Thymus (tissue), 11 donors: ENCODE data around the gene ABL1. TPM values are rescaled to one million over a fixed set of nuclear protein-coding genes. Genes with fewer than 3 reads are reported as not detected.
"Not testable (repeated sequence)": the region's sequence is repeated elsewhere in the genome, so short reads cannot be mapped to it uniquely, and the experiment has no call there.

ENCODE experiments used
- DNase-seq, 9 donors: peaks; one replicate each; pipeline ENCODE4 v3.0.0-alpha.2; 2013; ENCODE audit warnings: low spot score in 9 of 9, low read depth in 6 of 9, missing footprints in 1 of 9
- H3K27ac ChIP-seq, 2 donors: one replicate each; pipeline ENCODE4 v1.5.1; 2013; ENCODE audit warnings: control low read depth in 1 of 2, low read depth in 1 of 2, low read length in 1 of 2, mild to moderate bottlenecking in 1 of 2, moderate library complexity in 1 of 2
- H3K27me3 ChIP-seq, 2 donors: one replicate each; pipeline ENCODE4 v1.5.1; 2013; ENCODE audit warnings: low read length in 1 of 2; ENCODE audit not compliant: control insufficient read depth in 2 of 2, insufficient read depth in 1 of 2
- H3K36me3 ChIP-seq, 2 donors: one replicate each; pipeline ENCODE4 v1.5.1; 2013; ENCODE audit warnings: low read length in 1 of 2, mild to moderate bottlenecking in 1 of 2, moderate library complexity in 1 of 2; ENCODE audit not compliant: control insufficient read depth in 2 of 2, insufficient read depth in 2 of 2
- H3K4me1 ChIP-seq, 2 donors: one replicate each; pipeline ENCODE4 v1.5.1; 2013; ENCODE audit warnings: low read length in 2 of 2; ENCODE audit not compliant: control insufficient read depth in 2 of 2, insufficient read depth in 2 of 2
- H3K4me3 ChIP-seq, 2 donors: one replicate each; pipeline ENCODE4 v1.5.1; 2013; ENCODE audit warnings: low read length in 2 of 2, control low read depth in 1 of 2, mild to moderate bottlenecking in 1 of 2
- H3K9me3 ChIP-seq, 2 donors: one replicate each; pipeline ENCODE4 v1.5.1; 2013; ENCODE audit warnings: low read length in 1 of 2, mild to moderate bottlenecking in 1 of 2; ENCODE audit not compliant: control insufficient read depth in 2 of 2, insufficient read depth in 1 of 2
- WGBS: extraction: QIAGEN DNeasy Blood & Tissue Kit; methylation state at CpG from one replicate; pipeline ENCODE4 v1.1.7; 2013; 5-methylcytosine and 5-hydroxymethylcytosine counted together
- polyA plus RNA-seq: library from polyadenylated mRNA; stranded (reverse); fragments of 200-250 nt; gene quantifications from one replicate; pipeline ENCODE4 v1.2.3, GENCODE V29; 2013
- total RNA-seq: library from RNA; stranded (reverse); fragments of 120-200 nt; gene quantifications from one replicate; pipeline ENCODE4 v1.2.4, GENCODE V29; 2013
- donor health status: healthy.

ABL1 gene
- total and polyA plus RNA-seq, 2 donors = 9.5 to 21.1 TPM

DNA sequence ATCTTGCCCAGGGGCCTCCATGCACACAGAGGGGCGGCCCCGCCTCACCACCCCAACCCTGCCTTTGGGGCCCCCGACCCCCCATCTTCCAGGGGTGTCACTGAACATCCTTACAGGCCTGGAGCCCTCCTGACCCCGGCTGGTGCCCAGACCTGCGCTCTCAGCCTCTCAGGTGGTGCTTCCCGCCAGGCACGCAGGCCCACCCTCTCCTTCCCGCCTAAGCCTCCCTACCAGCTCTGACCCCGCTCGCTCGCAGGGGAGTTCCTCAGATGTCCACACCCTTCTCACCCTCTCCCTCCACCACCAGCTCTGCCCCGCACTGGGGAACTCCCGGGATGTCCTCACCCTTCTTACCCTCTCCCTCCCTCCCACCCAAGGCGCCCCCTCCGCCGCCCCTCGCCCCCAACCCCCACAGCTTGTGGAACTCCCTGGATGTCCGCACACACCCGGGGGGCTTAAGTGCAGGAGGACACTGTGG lies 73.9 kb downstream of the ABL1 start:
- no peak for DNase-seq
- peaks cover 0 to 6% of the 10 kb centered on the region in 2 donors for H3K27me3 ChIP-seq
- 93% methylated on average over 19 of the region's 19 CpGs for WGBS

DNA sequence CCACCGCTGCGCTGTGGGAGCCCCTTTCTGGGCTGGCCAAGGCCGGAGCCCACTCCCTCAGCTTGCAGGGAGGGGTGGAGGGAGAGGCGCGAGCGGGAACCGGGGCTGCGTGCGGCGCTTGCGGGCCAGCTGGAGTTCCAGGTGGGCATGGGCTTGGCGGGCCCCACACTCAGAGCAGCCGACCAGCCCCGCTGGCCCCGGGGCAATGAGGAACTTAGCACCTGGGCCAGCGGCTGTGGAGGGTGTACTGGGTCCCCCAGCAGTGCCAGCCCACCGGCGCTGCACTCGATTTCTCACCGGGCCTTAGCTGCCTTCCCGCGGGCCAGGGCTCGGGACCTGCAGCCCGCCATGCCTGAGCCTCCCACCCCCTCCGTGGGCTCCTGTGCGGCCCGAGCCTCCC lies 75.0 kb downstream of the ABL1 start:
- WGBS = 94% methylated on average over 27 of the region's 27 CpGs
- H3K9me3 ChIP-seq, H3K27me3 ChIP-seq, H3K36me3 ChIP-seq, H3K27ac ChIP-seq, H3K4me1 ChIP-seq, DNase-seq, H3K4me3 ChIP-seq: not testable (repeated sequence)

More for the DNA sequence above, 73.9 kb downstream of the ABL1 start:
- Histone ChIP-seq H3K4me1 (no peaks in the 10 kb centered on the region), H3K9me3 (no peaks in the 10 kb centered on the region), H3K27ac (no peak overlapping the region), H3K4me3 (no peak overlapping the region), H3K36me3 (no peaks in the 10 kb centered on the region)

DNA sequence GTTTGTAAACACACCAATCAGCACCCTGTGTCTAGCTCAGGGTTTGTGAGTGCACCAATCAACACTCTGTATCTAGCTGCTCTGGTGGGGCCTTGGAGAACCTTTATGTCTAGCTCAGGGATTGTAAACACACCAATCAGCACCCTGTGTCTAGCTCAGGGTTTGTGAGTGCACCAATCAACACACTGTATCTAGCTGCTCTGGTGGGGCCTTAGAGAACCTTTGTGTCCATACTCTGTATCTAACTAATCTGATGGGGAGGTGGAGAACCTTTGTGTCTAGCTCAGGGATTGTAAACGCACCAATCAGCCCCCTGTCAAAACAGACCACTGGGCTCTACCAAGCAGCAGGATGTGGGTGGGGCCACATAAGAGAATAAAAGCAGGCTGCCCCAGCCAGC lies 75.6 kb downstream of the ABL1 start:
- H3K27me3 ChIP-seq = peaks cover 0 to 11% of the 10 kb centered on the region in 2 donors
- 79% methylated on average over 1 of the region's 1 CpG for WGBS

DNA sequence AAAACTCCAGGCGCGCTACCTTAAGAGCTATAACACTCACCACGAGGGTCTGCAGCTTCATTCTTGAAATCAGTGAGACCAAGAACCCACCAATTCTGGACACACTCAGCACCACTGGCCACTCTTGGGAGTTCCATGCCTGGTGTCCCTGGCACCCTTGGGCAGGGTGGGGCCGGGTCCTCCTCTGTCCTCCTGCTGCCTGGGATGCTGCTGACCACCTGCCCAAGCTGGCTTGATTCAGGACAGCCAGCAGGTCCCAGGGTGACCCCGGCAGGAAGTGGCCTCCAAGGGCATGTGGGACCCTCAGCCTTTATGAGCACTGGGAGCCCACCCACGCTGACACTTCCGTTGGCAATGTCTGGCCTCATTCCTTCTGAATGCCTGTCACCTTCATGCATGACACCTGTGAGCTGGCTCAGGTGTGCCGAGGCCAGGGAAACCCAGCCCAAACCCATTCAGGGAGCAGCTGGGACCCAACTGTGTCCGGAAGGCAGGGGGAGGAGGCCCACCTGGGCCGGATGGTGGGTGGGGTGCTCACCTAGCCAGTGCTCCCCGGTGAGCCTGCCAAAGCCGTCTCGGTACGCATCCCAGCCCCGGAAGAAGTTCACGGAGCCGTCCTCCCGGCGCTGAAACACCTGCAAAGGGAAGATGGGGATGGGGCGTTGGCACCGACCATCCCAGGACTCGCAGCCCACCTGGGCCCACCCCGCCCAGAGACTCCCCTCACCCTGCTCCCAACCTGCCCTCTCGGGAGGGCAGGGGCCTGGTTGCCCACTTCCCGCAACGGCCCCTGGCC lies 76.4 kb downstream of the ABL1 start:
- 95% methylated on average over 26 of the region's 26 CpGs for WGBS
- H3K4me1 ChIP-seq = no peaks in the 10 kb centered on the region
- H3K27ac ChIP-seq = no peak overlapping the region
- DNase-seq = no peak
- H3K4me3 ChIP-seq = no peak overlapping the region
- no peaks in the 10 kb centered on the region for H3K9me3 ChIP-seq
- peaks cover 0 to 11% of the 10 kb centered on the region in 2 donors for H3K27me3 ChIP-seq
- H3K36me3 ChIP-seq = no peaks in the 10 kb centered on the region

More for the DNA sequence above, 75.6 kb downstream of the ABL1 start:
- not testable (repeated sequence) for H3K4me3 ChIP-seq, H3K4me1 ChIP-seq, H3K36me3 ChIP-seq, DNase-seq, H3K9me3 ChIP-seq, H3K27ac ChIP-seq

DNA sequence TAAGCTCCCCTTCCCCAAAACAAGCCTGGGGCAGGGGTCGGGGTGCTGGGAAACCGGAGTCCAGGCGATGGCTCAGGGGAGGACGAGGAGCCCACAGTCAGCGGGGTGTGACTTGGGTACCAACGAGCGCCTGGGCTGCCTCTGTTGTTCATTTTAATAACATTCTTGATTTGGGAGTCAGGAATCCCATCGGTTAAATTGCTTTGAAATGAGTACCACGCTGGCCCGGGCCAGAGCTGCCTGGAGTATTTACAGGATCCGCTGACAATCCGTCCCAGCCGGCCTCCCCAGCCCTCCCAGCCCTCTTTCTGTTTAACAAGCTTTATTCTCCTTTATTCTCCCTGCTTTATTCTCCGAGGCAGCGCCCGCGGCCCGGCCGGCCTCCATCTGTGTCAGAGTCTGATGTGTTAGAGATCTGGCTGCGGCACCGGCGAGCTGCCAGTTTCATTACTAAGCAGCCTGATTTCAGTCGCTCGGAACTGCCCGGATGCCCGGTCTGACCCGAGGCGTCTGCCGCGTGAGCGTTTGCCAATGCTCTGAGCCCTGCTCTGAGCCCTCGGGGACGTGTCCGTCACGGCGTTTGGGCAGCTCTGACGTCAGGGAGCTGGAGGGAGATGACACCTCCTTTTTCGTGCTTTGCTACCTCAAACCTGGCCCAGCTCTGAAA lies 78.0 kb downstream of the ABL1 start:
- H3K9me3 ChIP-seq = no peaks in the 10 kb centered on the region
- no peak overlapping the region for H3K27ac ChIP-seq
- H3K4me3 ChIP-seq = no peak overlapping the region
- 85% methylated on average over 38 of the region's 38 CpGs for WGBS
- no peaks in the 10 kb centered on the region for H3K36me3 ChIP-seq
- DNase-seq = no peak
- H3K27me3 ChIP-seq = peaks cover 0 to 14% of the 10 kb centered on the region in 2 donors
- H3K4me1 ChIP-seq = no peaks in the 10 kb centered on the region

DNA sequence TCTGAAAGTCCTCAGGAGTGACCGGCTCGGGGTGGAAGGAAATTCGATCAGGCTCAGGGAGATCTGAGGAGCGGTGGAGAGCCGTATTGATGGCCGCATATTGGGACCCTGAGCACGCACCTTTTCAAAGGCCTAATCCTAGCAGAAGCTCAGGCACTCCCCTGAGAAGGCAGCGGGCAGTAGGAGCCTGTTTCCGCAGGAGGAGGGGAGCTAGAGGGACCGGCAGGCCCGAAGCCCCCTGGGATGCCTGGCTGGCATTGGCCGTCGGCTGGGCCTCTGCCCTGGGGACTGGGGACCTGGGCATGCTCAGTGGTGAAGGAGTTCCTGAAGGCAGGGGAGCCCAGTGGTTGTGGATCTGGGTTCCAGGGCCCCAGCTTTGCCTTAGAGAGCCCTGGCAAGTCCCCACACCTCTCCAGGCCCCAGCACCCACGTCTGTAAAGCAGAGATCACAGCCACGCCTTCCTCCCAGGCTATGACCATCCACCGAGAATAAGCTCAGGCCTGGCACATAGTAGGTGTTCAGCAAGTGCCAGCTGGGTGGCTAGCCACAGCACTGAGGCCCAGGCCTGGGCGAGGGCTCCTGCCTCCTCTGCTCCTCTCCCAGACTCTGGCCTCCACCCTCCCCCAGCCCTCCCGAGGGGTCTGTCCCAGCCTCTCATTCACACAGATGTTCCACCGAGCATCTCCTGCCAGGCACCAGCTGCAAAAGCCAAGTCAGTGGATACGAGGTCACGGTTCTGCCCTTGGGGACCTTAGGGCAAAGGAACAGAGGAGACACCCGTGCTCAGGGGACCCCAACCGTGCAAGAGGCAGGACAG lies 78.8 kb downstream of the ABL1 start:
- H3K4me3 ChIP-seq = no peak overlapping the region
- peaks cover 0 to 15% of the 10 kb centered on the region in 2 donors for H3K27me3 ChIP-seq
- no peak for DNase-seq
- no peaks in the 10 kb centered on the region for H3K36me3 ChIP-seq
- H3K4me1 ChIP-seq = no peaks in the 10 kb centered on the region
- no peak overlapping the region for H3K27ac ChIP-seq
- no peaks in the 10 kb centered on the region for H3K9me3 ChIP-seq
- WGBS = 78% methylated on average over 23 of the region's 23 CpGs

DNA sequence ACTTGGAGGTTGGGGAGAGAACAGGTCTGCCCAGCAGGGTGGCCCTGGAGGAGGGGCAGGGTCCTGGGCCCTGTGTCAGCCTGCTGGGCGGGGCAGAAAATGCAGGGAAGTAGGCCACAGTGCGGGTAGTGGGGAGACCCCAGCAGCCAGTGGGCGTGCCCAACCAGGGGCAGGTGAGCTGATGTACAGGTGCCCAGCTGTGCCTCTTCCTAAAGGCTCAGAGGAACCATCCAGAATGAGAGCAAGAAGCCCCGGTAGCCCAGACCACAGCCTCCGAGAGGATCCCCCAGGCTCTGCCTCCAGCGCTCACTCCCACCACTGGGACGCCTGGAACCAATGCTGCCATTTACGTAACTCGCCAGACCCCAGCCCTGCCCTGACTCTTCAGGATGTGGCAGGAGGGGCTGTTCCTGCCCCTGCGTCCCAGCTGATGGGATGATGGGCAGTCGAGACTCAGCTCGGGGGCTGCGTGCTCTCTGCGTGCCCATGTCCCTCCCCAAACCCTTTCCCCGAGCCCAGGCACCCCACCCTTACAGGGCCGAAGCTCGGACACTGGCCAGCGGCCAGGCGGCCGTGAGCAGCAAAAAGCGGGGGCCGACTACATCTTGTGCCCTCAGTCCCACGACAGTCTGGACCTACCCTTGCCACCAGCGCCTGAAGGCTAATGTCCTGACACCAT lies 79.5 kb downstream of the ABL1 start:
- Histone ChIP-seq H3K27me3 (peaks cover 0 to 18% of the 10 kb centered on the region in 2 donors), H3K4me3 (no peak overlapping the region), H3K9me3 (no peaks in the 10 kb centered on the region), H3K27ac (no peak overlapping the region), H3K36me3 (no peaks in the 10 kb centered on the region), H3K4me1 (no peaks in the 10 kb centered on the region)
- 82% methylated on average over 24 of the region's 24 CpGs for WGBS
- DNase-seq = no peak

DNA sequence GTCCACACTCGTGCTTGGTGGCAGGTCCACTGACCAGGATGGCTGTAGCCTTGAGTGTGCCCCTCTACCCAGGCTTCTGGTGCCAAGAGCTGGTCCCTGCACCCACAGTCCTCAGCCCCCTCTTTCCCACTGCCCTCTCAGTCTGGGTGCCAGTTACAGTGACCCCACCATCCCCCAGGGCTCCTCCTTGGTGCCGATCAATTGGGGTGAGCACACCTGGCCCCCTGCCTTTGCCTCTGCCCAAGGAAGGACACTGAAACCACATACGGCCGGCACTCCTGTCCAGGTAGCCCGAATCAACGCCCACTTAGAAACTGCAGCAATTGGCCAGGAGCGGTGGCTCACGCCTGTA lies 80.0 kb downstream of the ABL1 start:
- no peak for DNase-seq
- no peaks in the 10 kb centered on the region for H3K36me3 ChIP-seq
- H3K4me3 ChIP-seq = no peak overlapping the region
- 91% methylated on average over 8 of the region's 8 CpGs for WGBS
- H3K27me3 ChIP-seq = peaks cover 0 to 19% of the 10 kb centered on the region in 2 donors
- no peak overlapping the region for H3K27ac ChIP-seq
- no peaks in the 10 kb centered on the region for H3K9me3 ChIP-seq
- no peaks in the 10 kb centered on the region for H3K4me1 ChIP-seq
